ENCODE data around the gene INO80D. TPM values are rescaled to one million over a fixed set of nuclear protein-coding genes. Genes with fewer than 3 reads are reported as not detected.
"Not testable (repeated sequence)": the region's sequence is repeated elsewhere in the genome, so short reads cannot be mapped to it uniquely, and the experiment has no call there.

The INO80D gene
- total and polyA plus RNA-seq, 2 donors (not counting 1 experiment from before 2014, with no cell fraction given), result 4.8 to 7.4 TPM

DNA sequence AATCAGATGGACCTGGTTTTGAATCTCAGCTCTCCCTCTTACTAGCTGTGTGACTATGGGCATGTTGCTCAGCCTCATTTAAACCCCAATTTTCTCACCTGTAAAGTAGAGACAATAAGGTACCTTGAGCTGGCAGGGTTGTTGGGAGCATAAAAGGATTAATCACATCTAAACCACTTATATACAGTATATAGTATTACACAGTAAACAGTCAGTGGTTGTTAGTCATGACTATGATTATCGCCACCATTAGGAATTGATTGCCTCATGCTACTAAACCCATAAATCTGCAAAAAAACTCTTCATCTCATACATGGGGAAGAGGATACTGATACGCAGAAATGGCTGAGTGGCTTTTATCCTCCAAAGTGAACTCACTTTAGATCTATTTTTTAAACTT, 65.8 kb downstream of the INO80D start:
- Histone ChIP-seq H2AFZ (ENCODE audit: low read length) (no peak overlapping the region), H3K27me3 (ENCODE audit: control insufficient read depth, insufficient read depth, low read length) (no peaks in the 10 kb centered on the region), H4K20me1 (ENCODE audit: control insufficient read depth, extremely low read depth, insufficient read depth, low read length) (no peaks in the 10 kb centered on the region), H3K79me2 (ENCODE audit: control insufficient read depth, insufficient read depth, low read length) (no peaks in the 10 kb centered on the region), H3K27ac (ENCODE audit: insufficient read depth, low read length) (no peak overlapping the region), H3K4me1 (ENCODE audit: control insufficient read depth, extremely low read depth, insufficient read depth, low read length) (no peaks in the 10 kb centered on the region), H3K4me2 (ENCODE audit: extremely low read depth, insufficient read depth, low read length) (no peak overlapping the region), H3K36me3 (ENCODE audit: control insufficient read depth, insufficient read depth, low read length) (no peaks in the 10 kb centered on the region), H3K4me3 (replicated peaks in 1 of 4; ENCODE audit: control extremely low read depth in 1 of 4, insufficient read depth in 1 of 4, low read depth in 3 of 4, low read length in 4 of 4) (no peak overlapping the region), H3K9ac (ENCODE audit: insufficient read depth, low read length) (no peak overlapping the region), H3K9me3 (ENCODE audit: control insufficient read depth, insufficient read depth, low read depth, low read length) (no peaks in the 10 kb centered on the region)
- DNase-seq (ENCODE audit: low read depth in 2 of 2), result no peak
- TF ChIP-seq EZH2 (IDR thresholded peaks at IDR 0.05; ENCODE audit: low read length, missing control alignments), result no peak
- TF ChIP-seq, protein P1, sequence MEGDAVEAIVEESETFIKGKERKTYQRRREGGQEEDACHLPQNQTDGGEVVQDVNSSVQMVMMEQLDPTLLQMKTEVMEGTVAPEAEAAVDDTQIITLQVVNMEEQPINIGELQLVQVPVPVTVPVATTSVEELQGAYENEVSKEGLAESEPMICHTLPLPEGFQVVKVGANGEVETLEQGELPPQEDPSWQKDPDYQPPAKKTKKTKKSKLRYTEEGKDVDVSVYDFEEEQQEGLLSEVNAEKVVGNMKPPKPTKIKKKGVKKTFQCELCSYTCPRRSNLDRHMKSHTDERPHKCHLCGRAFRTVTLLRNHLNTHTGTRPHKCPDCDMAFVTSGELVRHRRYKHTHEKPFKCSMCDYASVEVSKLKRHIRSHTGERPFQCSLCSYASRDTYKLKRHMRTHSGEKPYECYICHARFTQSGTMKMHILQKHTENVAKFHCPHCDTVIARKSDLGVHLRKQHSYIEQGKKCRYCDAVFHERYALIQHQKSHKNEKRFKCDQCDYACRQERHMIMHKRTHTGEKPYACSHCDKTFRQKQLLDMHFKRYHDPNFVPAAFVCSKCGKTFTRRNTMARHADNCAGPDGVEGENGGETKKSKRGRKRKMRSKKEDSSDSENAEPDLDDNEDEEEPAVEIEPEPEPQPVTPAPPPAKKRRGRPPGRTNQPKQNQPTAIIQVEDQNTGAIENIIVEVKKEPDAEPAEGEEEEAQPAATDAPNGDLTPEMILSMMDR (conservative IDR thresholded peaks at IDR 0.05 in 1 of 2, IDR thresholded peaks at IDR 0.05 in 1 of 2; ENCODE audit: low read depth in 1 of 2, low read length in 2 of 2), result no peak

DNA sequence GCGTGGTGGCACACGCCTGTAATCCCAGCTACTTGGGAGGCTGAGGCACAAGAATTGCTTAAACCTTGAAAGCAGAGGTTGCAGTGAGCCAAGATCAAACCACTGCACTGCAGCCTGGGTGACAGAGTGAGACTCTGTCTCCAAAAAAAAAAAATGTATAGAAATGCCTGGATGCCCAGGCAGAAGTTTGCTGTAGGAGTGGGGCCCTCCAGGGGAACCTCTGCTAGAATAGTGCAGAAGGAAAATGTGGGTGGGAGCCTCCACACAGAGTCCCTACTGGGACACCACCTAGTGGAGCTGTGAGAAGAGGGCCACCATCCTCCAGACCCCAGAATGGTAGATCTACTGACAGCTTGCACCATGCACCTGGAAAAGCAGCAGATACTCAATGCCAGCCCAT, 70.2 kb downstream of the INO80D start:
- not testable (repeated sequence) for H3K9me3 ChIP-seq (ENCODE audit: control insufficient read depth, insufficient read depth, low read depth, low read length); H3K9ac ChIP-seq (ENCODE audit: insufficient read depth, low read length); H4K20me1 ChIP-seq (ENCODE audit: control insufficient read depth, extremely low read depth, insufficient read depth, low read length); H3K4me2 ChIP-seq (ENCODE audit: extremely low read depth, insufficient read depth, low read length); DNase-seq (ENCODE audit: low read depth in 2 of 2); H3K27me3 ChIP-seq (ENCODE audit: control insufficient read depth, insufficient read depth, low read length); H3K36me3 ChIP-seq (ENCODE audit: control insufficient read depth, insufficient read depth, low read length); H3K27ac ChIP-seq (ENCODE audit: insufficient read depth, low read length); H3K4me3 ChIP-seq (replicated peaks in 1 of 4; ENCODE audit: control extremely low read depth in 1 of 4, insufficient read depth in 1 of 4, low read depth in 3 of 4, low read length in 4 of 4); H2AFZ ChIP-seq (ENCODE audit: low read length); H3K79me2 ChIP-seq (ENCODE audit: control insufficient read depth, insufficient read depth, low read length); H3K4me1 ChIP-seq (ENCODE audit: control insufficient read depth, extremely low read depth, insufficient read depth, low read length)

- no peaks in the 10 kb centered on the region for H3K79me2 ChIP-seq (ENCODE audit: control insufficient read depth, insufficient read depth, low read length)
- H3K4me3 ChIP-seq (replicated peaks in 1 of 4; ENCODE audit: control extremely low read depth in 1 of 4, insufficient read depth in 1 of 4, low read depth in 3 of 4, low read length in 4 of 4), result no peak overlapping the region
- no peaks in the 10 kb centered on the region for H3K4me1 ChIP-seq (ENCODE audit: control insufficient read depth, extremely low read depth, insufficient read depth, low read length)
- no peaks in the 10 kb centered on the region for H4K20me1 ChIP-seq (ENCODE audit: control insufficient read depth, extremely low read depth, insufficient read depth, low read length)
- peak in 1 of 2 donors; percentile 10 for DNase-seq (ENCODE audit: low read depth in 2 of 2)
- H2AFZ ChIP-seq (ENCODE audit: low read length), result no peak overlapping the region
- no peak overlapping the region for H3K4me2 ChIP-seq (ENCODE audit: extremely low read depth, insufficient read depth, low read length)
- peaks cover 3% of the 10 kb centered on the region for H3K36me3 ChIP-seq (ENCODE audit: control insufficient read depth, insufficient read depth, low read length)
- H3K27me3 ChIP-seq (ENCODE audit: control insufficient read depth, insufficient read depth, low read length), result no peaks in the 10 kb centered on the region
- H3K9me3 ChIP-seq (ENCODE audit: control insufficient read depth, insufficient read depth, low read depth, low read length), result no peaks in the 10 kb centered on the region
- H3K9ac ChIP-seq (ENCODE audit: insufficient read depth, low read length), result no peak overlapping the region
- H3K27ac ChIP-seq (ENCODE audit: insufficient read depth, low read length), result no peak overlapping the region
- TF ChIP-seq EZH2 (IDR thresholded peaks at IDR 0.05; ENCODE audit: low read length, missing control alignments), result no peak
- TF ChIP-seq, protein P1 (conservative IDR thresholded peaks at IDR 0.05 in 1 of 2, IDR thresholded peaks at IDR 0.05 in 1 of 2; ENCODE audit: low read depth in 1 of 2, low read length in 2 of 2), result no peak
Observed at GRCh38 chr2:206011795-206012194, 74.2 kb downstream of the INO80D start.

All from fibroblast of lung (primary cell).